IMR-90 (cell line): ENCODE results near the gene EPS15. TPM values are rescaled to one million over a fixed set of nuclear protein-coding genes. Genes with fewer than 3 reads are reported as not detected.

Experiments used
- ATAC-seq: fragments of 200-7000 bp; cut with Tn5 transposase; 2 replicates; pipeline ENCODE4 v1.9.1; 2020; ENCODE audit warnings: low read depth, mild to moderate bottlenecking, moderate library complexity
- BruUV-seq: library from RNA; stranded (reverse); fragments of 400-500 nt; replicated peaks from 2 replicates; lab custom pipeline; 2021; lab: Mats Ljungman, UMichigan
- CTCF ChIA-PET: fragments of 300-600 bp; formaldehyde crosslinking; extraction: SDS; loops from one replicate; lab custom pipeline; 2021; ENCODE audit warnings: antibody characterized with exemption; lab: Yijun Ruan, JAX
- POLR2A ChIA-PET: fragments of 300-600 bp; sonication (Branson Sonifier 250); formaldehyde crosslinking; loops from one replicate; lab custom pipeline; 2022; ENCODE audit warnings: antibody characterized with exemption; ENCODE audit not compliant: unreplicated experiment; lab: Charles Lee
- DNase-seq: peaks from one replicate; pipeline ENCODE4 v3.0.0; 2013
- H2AFZ ChIP-seq: replicated peaks from 2 replicates; pipeline ENCODE3; 2013; ENCODE audit warnings: low read length, mild to moderate bottlenecking; ENCODE audit not compliant: poor library complexity
- H2AK5ac ChIP-seq: 2 replicates; pipeline ENCODE4 v1.6.1; 2013; ENCODE audit warnings: low read depth, low read length, inconsistent platforms
- H2AK9ac ChIP-seq: replicated peaks from 2 replicates; pipeline ENCODE3; 2013; ENCODE audit warnings: mild to moderate bottlenecking, low read depth, low read length, moderate library complexity; ENCODE audit not compliant: poor library complexity
- H2BK120ac ChIP-seq: 2 replicates; pipeline ENCODE4 v1.6.1; 2013; ENCODE audit warnings: low read depth, low read length, inconsistent platforms
- H2BK15ac ChIP-seq: 3 replicates; pipeline ENCODE4 v1.6.1; 2013; ENCODE audit warnings: low read depth, low read length, inconsistent platforms
- H2BK20ac ChIP-seq: 2 replicates; pipeline ENCODE4 v1.6.1; 2013; ENCODE audit warnings: low read depth, mild to moderate bottlenecking, inconsistent platforms, low read length, moderate library complexity
- H2BK5ac ChIP-seq: 2 replicates; pipeline ENCODE4 v1.6.1; 2013; ENCODE audit warnings: mild to moderate bottlenecking, low read depth, low read length, inconsistent platforms; ENCODE audit not compliant: poor library complexity, severe bottlenecking
- H3K14ac ChIP-seq: replicated peaks from 2 replicates; pipeline ENCODE4 v1.6.1; 2013; ENCODE audit warnings: low read depth, low read length, inconsistent platforms
- H3K18ac ChIP-seq: 2 replicates; pipeline ENCODE4 v1.6.1; 2013; ENCODE audit warnings: low read depth, low read length, control low read depth
- H3K23ac ChIP-seq: 2 replicates; pipeline ENCODE4 v1.6.1; 2013; ENCODE audit warnings: low read depth, low read length, inconsistent platforms
- H3K27ac ChIP-seq: 2 replicates; pipeline ENCODE4 v1.5.1; 2013; ENCODE audit warnings: mild to moderate bottlenecking, control low read depth, low read length; ENCODE audit not compliant: insufficient read depth
- H3K27me3 ChIP-seq: 2 replicates; pipeline ENCODE4 v1.6.1; 2013; ENCODE audit warnings: low read length; ENCODE audit not compliant: control insufficient read depth, insufficient read depth
- H3K36me3 ChIP-seq: 2 replicates; pipeline ENCODE4 v1.6.1; 2013; ENCODE audit warnings: low read length, mixed read lengths; ENCODE audit not compliant: control insufficient read depth, insufficient read depth
- H3K4ac ChIP-seq: 2 replicates; pipeline ENCODE4 v1.6.1; 2013; ENCODE audit warnings: low read depth, low read length, inconsistent platforms
- H3K4me1 ChIP-seq: 2 replicates; pipeline ENCODE4 v1.6.1; 2013; ENCODE audit warnings: low read length, mixed read lengths; ENCODE audit not compliant: control insufficient read depth, insufficient read depth
- H3K4me2 ChIP-seq: 2 replicates; pipeline ENCODE4 v1.6.1; 2013; ENCODE audit warnings: low read depth, mild to moderate bottlenecking, control low read depth, low read length, moderate library complexity
- H3K4me3 ChIP-seq: 2 replicates; pipeline ENCODE4 v1.5.1; 2013; ENCODE audit warnings: low read depth, mild to moderate bottlenecking, control low read depth, low read length, moderate library complexity; ENCODE audit not compliant: insufficient read depth
- H3K56ac ChIP-seq: 2 replicates; pipeline ENCODE4 v1.6.1; 2013; ENCODE audit warnings: low read length, inconsistent platforms; ENCODE audit not compliant: insufficient read depth; ENCODE audit errors: extremely low read depth
- H3K79me1 ChIP-seq, 2 experiments: 2 replicates each; pipeline ENCODE4 v1.6.1; 2013; ENCODE audit warnings: low read length in 2 of 2, inconsistent platforms in 1 of 2, low read depth in 1 of 2
- H3K9ac ChIP-seq: 2 replicates; pipeline ENCODE4 v1.6.1; 2013; ENCODE audit warnings: low read depth, low read length, control low read depth
- H3K9me1 ChIP-seq: 2 replicates; pipeline ENCODE4 v1.6.1; 2013; ENCODE audit warnings: low read length, inconsistent platforms; ENCODE audit not compliant: insufficient read depth
- H3K9me3 ChIP-seq: 2 replicates; pipeline ENCODE4 v1.6.1; 2013; ENCODE audit warnings: low read length; ENCODE audit not compliant: control insufficient read depth, insufficient read depth
- H4K20me1 ChIP-seq: 2 replicates; pipeline ENCODE4 v1.6.1; 2013; ENCODE audit warnings: low read length, inconsistent platforms; ENCODE audit not compliant: insufficient read depth
- H4K5ac ChIP-seq: 2 replicates; pipeline ENCODE4 v1.6.1; 2013; ENCODE audit warnings: mild to moderate bottlenecking, low read depth, low read length, control low read depth
- H4K8ac ChIP-seq, 2 experiments: 2 replicates each; pipeline ENCODE4 v1.6.1; 2013; ENCODE audit warnings: low read depth in 2 of 2, low read length in 2 of 2, control low read depth in 1 of 2, inconsistent platforms in 1 of 2
- H4K91ac ChIP-seq: 2 replicates; pipeline ENCODE4 v1.6.1; 2013; ENCODE audit warnings: low read depth, low read length, inconsistent platforms; ENCODE audit not compliant: insufficient read depth
- CEBPB ChIP-seq: IDR thresholded peaks from 2 replicates; pipeline ENCODE4 v1.6.1; 2012; ENCODE audit warnings: low read depth, low read length, improper control_type of control experiment
- FOS ChIP-seq: fragments of 150-350 bp; IDR thresholded peaks from 2 replicates; pipeline ENCODE4 v1.6.1; 2016; ENCODE audit warnings: low read depth, low read length
- MAFK ChIP-seq: IDR thresholded peaks from 2 replicates; pipeline ENCODE4 v1.6.1; 2012; ENCODE audit warnings: low read depth, low read length, improper control_type of control experiment
- MXI1 ChIP-seq: IDR thresholded peaks from 2 replicates; pipeline ENCODE4 v1.6.1; 2012; ENCODE audit warnings: low read depth, mild to moderate bottlenecking, low read length, moderate library complexity, borderline replicate concordance
- RAD21 ChIP-seq: IDR thresholded peaks from 2 replicates; pipeline ENCODE4 v1.6.1; 2012; ENCODE audit warnings: low read length, improper control_type of control experiment
- SMC3 ChIP-seq: fragments of 150-350 bp; IDR thresholded peaks from 2 replicates; pipeline ENCODE4 v1.6.1; 2016; ENCODE audit warnings: low read depth, mild to moderate bottlenecking, antibody characterized with exemption, low read length, moderate library complexity
- WGBS, 2 experiments: methylation state at CpG; one replicate each; pipeline versions ENCODE4 v1.1.5 to v1.1.7; 2013; ENCODE audit warnings: missing lambda C conversion rate in 2 of 2; ENCODE audit not compliant: insufficient read length in 1 of 2; ENCODE audit errors: extremely low coverage in 2 of 2; 5-methylcytosine and 5-hydroxymethylcytosine counted together
- dilution Hi-C: fragments of 300-500 bp; cut with HindIII; formaldehyde crosslinking; loops from one replicate; pipeline ENCODE4 v1.14.3; 2018; ENCODE audit warnings: low sequenced_read_pairs; ENCODE audit not compliant: unreplicated experiment
- in situ Hi-C: fragments of 300-500 bp; cut with MboI; formaldehyde crosslinking; loops from 3 replicates; pipeline ENCODE4 v1.14.3; 2019; ENCODE audit warnings: low sequenced_read_pairs, inconsistent platforms, mixed read lengths
- intact Hi-C: fragments of 100-400 bp; cut with micrococcal nuclease; formaldehyde crosslinking; loops from 2 replicates; pipeline ENCODE4 v1.10.0; 2022
- polyA plus RNA-seq, 3 experiments: library from polyadenylated mRNA; depleted of rRNA; stranded (reverse); fragments of >200 nt; gene quantifications; 2 replicates each; pipeline ENCODE4 v1.2.3, GENCODE V29; 2012; ENCODE audit warnings: low replicate concordance in 1 of 3
- total RNA-seq: library from RNA; depleted of rRNA; stranded (reverse); fragments of >200 nt; gene quantifications from 2 replicates; pipeline ENCODE4 v1.2.3, GENCODE V29; 2012

Gene EPS15
- total and polyA plus RNA-seq, 2 of the 4 experiments (the other 2 are of a cell fraction): 17.6 to 38.0 TPM

GRCh38 chr1:51425955-51426354 lies 93.1 kb downstream of the EPS15 start:
- ATAC-seq: no peak
- Histone ChIP-seq H4K8ac (no peak overlapping the region), H3K4ac (no peak overlapping the region), H2BK15ac (no peak overlapping the region), H3K14ac (no peak overlapping the region), H3K27ac (no peak overlapping the region), H3K4me1 (peaks cover 10% of the 10 kb centered on the region), H2AFZ (no peak overlapping the region), H2BK5ac (no peak overlapping the region), H2AK9ac (no peak overlapping the region), H4K20me1 (no peaks in the 10 kb centered on the region), H2BK120ac (no peak overlapping the region), H3K18ac (no peak overlapping the region), H4K5ac (no peak overlapping the region), H2BK20ac (no peak overlapping the region), H3K36me3 (peaks cover 4% of the 10 kb centered on the region; the same call in 1 of the 2 replicates), H4K91ac (no peak overlapping the region), H3K9ac (no peak overlapping the region), H3K56ac (no peak overlapping the region), H3K79me1 (peaks cover 0 to 13% of the 10 kb centered on the region in 2 experiments; a peak in 3 of 4 replicates), H3K9me3 (no peaks in the 10 kb centered on the region), H3K23ac (no peak overlapping the region), H3K4me3 (no peak overlapping the region), H3K9me1 (no peaks in the 10 kb centered on the region), H2AK5ac (no peak overlapping the region), H3K4me2 (no peak overlapping the region), H3K27me3 (no peaks in the 10 kb centered on the region)
- dilution Hi-C loops (no loop called here), in situ Hi-C loops (no loop called here), intact Hi-C loops (loop anchor here (1.0 to 10.0 kb wide), 3 partner anchors 28 to 161 kb away; no protein-coding TSS in a partner anchor)
- CTCF ChIA-PET: interaction anchor here (0.6 kb wide), 1 partner anchor 1146 kb away, joined by 3 read pairs; no protein-coding TSS in a partner anchor
- BruUV-seq: no TSS peak
- POLR2A ChIA-PET: interaction anchor here (0.6 kb wide), 1 partner anchor 25 kb away, joined by 3 read pairs; no protein-coding TSS in a partner anchor
- WGBS, 2 experiments: no CpG with 5 or more reads among the region's 3 CpGs
- no peak for DNase-seq
- TF ChIP-seq SMC3: no peak
- TF ChIP-seq MXI1: no peak
- no peak for TF ChIP-seq CEBPB
- no peak for TF ChIP-seq MAFK
- TF ChIP-seq RAD21: no peak
- TF ChIP-seq FOS: no peak
